ENCODE results near the gene KANSL1. TPM values are rescaled to one million over a fixed set of nuclear protein-coding genes. Genes with fewer than 3 reads are reported as not detected.

Gene KANSL1
- polyA plus RNA-seq, 1 donor from 2014 or later = 65.0 TPM

GRCh38 chr17:45981306-45981705 is 211.9 kb downstream of the KANSL1 start:
- H2AFZ ChIP-seq (ENCODE audit: low read depth, low read length) = no peak overlapping the region
- H4K20me1 ChIP-seq (ENCODE audit: insufficient read depth) = no peaks in the 10 kb centered on the region
- H3K27ac ChIP-seq (ENCODE audit: low read length) = no peak overlapping the region
- no peaks in the 10 kb centered on the region for H3K36me3 ChIP-seq (ENCODE audit: insufficient read depth, low read length)
- no peaks in the 10 kb centered on the region for H3K9me3 ChIP-seq (ENCODE audit: low read length)
- H3K9ac ChIP-seq (ENCODE audit: low read length) = no peak overlapping the region
- no peak overlapping the region for H3K4me3 ChIP-seq (ENCODE audit: low read length)
- H3K9me2 ChIP-seq (ENCODE audit: insufficient read depth, low read length) = no peaks in the 10 kb centered on the region
- H3K27me3 ChIP-seq (ENCODE audit: insufficient read depth, low read depth, low read length) = no peaks in the 10 kb centered on the region
- H3K79me2 ChIP-seq (replicated peaks; ENCODE audit: insufficient read depth, low read length) = no peaks in the 10 kb centered on the region
- no peak overlapping the region for H3K4me2 ChIP-seq (ENCODE audit: low read length)
- no peaks in the 10 kb centered on the region for H3F3A ChIP-seq (ENCODE audit: insufficient read depth, low read length, poor library complexity, severe bottlenecking)
- TF ChIP-seq EZH2 (IDR thresholded peaks at IDR 0.05; ENCODE audit: borderline replicate concordance, insufficient read depth, low read length, poor library complexity, severe bottlenecking) = no peak

DNA sequence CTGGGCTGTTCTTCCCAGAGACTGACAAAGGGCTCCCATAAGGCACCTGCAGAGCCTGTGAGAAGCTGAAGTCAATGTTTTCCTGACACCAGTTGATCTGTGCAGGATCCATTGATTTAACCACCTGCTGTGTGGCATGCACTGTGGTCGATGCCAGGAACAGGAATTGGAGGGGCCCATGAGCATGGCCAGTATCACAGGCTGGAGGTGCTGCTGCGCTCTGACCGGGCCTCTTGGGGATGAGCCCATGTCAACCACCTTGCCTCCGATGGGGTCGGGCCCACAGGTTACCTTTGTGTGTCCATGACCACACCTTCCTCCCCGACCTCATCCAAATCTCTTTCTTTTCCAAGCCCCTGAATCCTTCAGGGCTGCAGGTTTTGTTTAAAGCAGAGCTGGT is 212.4 kb downstream of the KANSL1 start:
- Histone ChIP-seq H3K27me3 (ENCODE audit: insufficient read depth, low read depth, low read length) (no peaks in the 10 kb centered on the region), H2AFZ (ENCODE audit: low read depth, low read length) (no peak overlapping the region), H4K20me1 (ENCODE audit: insufficient read depth) (no peaks in the 10 kb centered on the region), H3K4me2 (ENCODE audit: low read length) (no peak overlapping the region), H3K79me2 (replicated peaks; ENCODE audit: insufficient read depth, low read length) (no peaks in the 10 kb centered on the region), H3F3A (ENCODE audit: insufficient read depth, low read length, poor library complexity, severe bottlenecking) (no peaks in the 10 kb centered on the region), H3K9ac (ENCODE audit: low read length) (no peak overlapping the region), H3K9me3 (ENCODE audit: low read length) (no peaks in the 10 kb centered on the region), H3K4me3 (ENCODE audit: low read length) (no peak overlapping the region), H3K27ac (ENCODE audit: low read length) (no peak overlapping the region), H3K36me3 (ENCODE audit: insufficient read depth, low read length) (no peaks in the 10 kb centered on the region), H3K9me2 (ENCODE audit: insufficient read depth, low read length) (no peaks in the 10 kb centered on the region)
- TF ChIP-seq RAD21 (conservative IDR thresholded peaks at IDR 0.05) = no peak
- no peak for TF ChIP-seq POLR2AphosphoS5 (IDR thresholded peaks at IDR 0.05)
- no peak for TF ChIP-seq MXI1 (conservative IDR thresholded peaks at IDR 0.05; ENCODE audit: poor library complexity, severe bottlenecking)
- no peak for TF ChIP-seq REST (IDR thresholded peaks at IDR 0.05; ENCODE audit: borderline replicate concordance)
- TF ChIP-seq EZH2 (IDR thresholded peaks at IDR 0.05; ENCODE audit: borderline replicate concordance, insufficient read depth, low read length, poor library complexity, severe bottlenecking) = no peak
- TF ChIP-seq EP300 (conservative IDR thresholded peaks at IDR 0.05; ENCODE audit: poor library complexity, severe bottlenecking) = no peak
- no peak for TF ChIP-seq SMC3 (conservative IDR thresholded peaks at IDR 0.05; ENCODE audit: poor library complexity)
- TF ChIP-seq, protein P1, sequence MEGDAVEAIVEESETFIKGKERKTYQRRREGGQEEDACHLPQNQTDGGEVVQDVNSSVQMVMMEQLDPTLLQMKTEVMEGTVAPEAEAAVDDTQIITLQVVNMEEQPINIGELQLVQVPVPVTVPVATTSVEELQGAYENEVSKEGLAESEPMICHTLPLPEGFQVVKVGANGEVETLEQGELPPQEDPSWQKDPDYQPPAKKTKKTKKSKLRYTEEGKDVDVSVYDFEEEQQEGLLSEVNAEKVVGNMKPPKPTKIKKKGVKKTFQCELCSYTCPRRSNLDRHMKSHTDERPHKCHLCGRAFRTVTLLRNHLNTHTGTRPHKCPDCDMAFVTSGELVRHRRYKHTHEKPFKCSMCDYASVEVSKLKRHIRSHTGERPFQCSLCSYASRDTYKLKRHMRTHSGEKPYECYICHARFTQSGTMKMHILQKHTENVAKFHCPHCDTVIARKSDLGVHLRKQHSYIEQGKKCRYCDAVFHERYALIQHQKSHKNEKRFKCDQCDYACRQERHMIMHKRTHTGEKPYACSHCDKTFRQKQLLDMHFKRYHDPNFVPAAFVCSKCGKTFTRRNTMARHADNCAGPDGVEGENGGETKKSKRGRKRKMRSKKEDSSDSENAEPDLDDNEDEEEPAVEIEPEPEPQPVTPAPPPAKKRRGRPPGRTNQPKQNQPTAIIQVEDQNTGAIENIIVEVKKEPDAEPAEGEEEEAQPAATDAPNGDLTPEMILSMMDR (IDR thresholded peaks at IDR 0.05; ENCODE audit: poor library complexity, severe bottlenecking) = no peak
- no peak for TF ChIP-seq TAF1 (IDR thresholded peaks at IDR 0.05; ENCODE audit: low read depth)

Small RNA genes within 50 kb of the gene (small RNA-seq; reads per million reads assigned to genes)
- 0 to 1.2 (median 0) reads per million in 3 experiments for gene RF00019

Other genes with a start within 250 kb of the KANSL1 start
- not detected in 2 replicates for gene STH, start 194.2 kb downstream of the KANSL1 start, polyA plus RNA-seq
- 3.0 and 5.0 TPM in 2 replicates for gene LRRC37A, start 101.7 kb upstream of the KANSL1 start, polyA plus RNA-seq
- gene ARL17B, start 168.3 kb upstream of the KANSL1 start, polyA plus RNA-seq = 24.2 and 28.2 TPM in 2 replicates